Stimulated activated CD4-positive, alpha-beta T cell treated with anti-CD3 and anti-CD28 coated beads, Interleukin-4, amount 100 ng/mL, for 1 hour (primary cell): ENCODE measurements around the gene DGKA.
"Not testable (repeated sequence)": the region's sequence is repeated elsewhere in the genome, so short reads cannot be mapped to it uniquely, and the experiment has no call there.

Experiments used
- DNase-seq: peaks from one replicate; pipeline ENCODE4 v3.0.0-alpha.2; 2020

The DGKA gene

GRCh38 chr12:55999999-56000540 is 69.1 kb downstream of the DGKA start:
- not testable (repeated sequence) for DNase-seq

GRCh38 chr12:56001487-56002100 is 70.6 kb downstream of the DGKA start:
- no peak for DNase-seq

DNA sequence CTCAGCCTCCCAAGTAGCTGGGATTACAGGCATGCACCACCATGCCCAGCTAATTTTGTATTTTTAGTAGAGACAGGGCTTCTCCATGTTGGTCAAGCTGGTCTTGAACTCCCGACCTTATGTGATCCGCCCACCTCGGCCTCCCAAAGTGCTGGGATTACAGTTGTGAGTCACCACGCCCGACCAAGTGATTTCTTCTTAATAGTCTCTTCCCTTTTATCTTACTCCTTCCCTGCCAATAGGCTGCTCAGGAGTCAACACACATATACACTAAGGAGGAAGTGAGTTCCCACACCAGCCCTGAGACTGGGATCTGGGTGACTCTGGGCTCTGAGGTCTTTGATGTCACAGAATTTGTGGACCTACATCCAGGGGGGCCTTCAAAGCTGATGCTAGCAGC is 72.4 kb downstream of the DGKA start:
- not testable (repeated sequence) for DNase-seq
